GM21367 (cell line): ENCODE measurements around the gene PAX5.

Experiments
- ATAC-seq: cut with Tn5 transposase; IDR thresholded peaks from one replicate; pipeline ENCODE4 v1.9.1; 2021; ENCODE audit not compliant: unreplicated experiment

The PAX5 gene

GRCh38 chr9:36988848-36989247 is 45.2 kb downstream of the PAX5 start:
- ATAC-seq, result no peak

GRCh38 chr9:36987891-36988290 is 46.2 kb downstream of the PAX5 start:
- no peak for ATAC-seq

DNA sequence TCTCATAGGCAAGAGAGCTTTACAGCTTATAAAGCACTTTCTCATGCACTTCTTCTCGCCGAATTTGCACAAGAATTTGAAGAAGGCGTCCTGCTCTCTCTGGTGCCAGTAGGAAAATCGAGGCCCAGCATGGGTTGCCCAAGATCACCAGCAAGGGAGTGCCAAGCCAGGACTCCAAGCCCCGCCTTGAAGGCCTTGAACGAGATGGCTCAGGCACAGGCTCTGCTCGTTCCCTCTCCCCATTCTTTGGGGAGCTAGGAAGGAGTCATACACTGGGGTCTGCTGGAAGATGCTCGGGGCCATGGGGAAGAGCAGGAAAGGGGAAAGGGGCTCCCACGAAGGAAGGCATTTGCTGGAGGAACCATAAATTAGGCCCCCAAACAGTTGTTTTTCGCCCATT is 46.7 kb downstream of the PAX5 start:
- ATAC-seq, result no peak

DNA sequence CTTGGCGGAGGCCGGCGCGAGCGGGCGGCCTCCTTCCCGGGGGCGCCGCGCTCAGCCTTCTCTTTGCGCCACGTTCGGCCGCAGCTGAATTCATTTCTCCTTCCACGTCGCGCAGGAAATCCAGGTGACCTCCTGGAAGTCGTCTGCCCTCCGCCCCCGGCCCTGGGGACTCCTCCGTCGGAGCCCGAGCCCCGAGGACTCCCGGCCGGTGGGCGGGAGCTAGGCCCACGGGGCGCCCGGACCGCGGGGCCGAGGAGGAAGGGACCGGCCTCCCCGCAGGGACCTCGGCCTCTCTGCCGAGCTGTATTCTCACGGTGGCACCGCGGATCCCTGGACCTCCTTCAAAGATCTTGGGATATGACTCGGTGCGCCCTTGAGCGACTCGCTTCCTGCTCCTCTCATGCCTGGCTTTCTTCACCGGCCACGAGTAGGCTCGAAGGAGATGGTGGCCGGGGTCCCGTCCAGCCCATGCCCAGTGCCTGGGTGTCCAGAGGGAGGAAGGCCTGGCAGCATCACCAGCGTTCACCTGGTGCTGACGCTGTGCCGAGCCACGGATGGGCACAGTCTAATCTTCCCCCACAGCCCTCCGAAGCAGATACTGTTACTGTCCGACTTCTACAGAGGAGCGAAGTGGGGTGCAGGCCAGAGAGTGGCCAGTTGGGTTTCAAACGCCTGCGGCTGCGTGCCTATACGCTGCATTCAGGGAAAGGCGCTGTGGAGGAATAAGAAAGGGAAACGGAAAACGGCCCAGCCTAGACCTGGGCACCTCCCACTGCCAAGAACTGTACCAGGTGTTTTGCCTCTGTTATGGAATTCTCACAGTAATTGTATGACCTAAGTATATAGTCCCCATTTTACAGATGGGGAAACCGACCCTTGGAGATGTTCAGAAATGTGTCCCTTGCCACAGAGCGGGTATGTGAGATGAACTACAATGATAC is 47.3 kb downstream of the PAX5 start:
- no peak for ATAC-seq

DNA sequence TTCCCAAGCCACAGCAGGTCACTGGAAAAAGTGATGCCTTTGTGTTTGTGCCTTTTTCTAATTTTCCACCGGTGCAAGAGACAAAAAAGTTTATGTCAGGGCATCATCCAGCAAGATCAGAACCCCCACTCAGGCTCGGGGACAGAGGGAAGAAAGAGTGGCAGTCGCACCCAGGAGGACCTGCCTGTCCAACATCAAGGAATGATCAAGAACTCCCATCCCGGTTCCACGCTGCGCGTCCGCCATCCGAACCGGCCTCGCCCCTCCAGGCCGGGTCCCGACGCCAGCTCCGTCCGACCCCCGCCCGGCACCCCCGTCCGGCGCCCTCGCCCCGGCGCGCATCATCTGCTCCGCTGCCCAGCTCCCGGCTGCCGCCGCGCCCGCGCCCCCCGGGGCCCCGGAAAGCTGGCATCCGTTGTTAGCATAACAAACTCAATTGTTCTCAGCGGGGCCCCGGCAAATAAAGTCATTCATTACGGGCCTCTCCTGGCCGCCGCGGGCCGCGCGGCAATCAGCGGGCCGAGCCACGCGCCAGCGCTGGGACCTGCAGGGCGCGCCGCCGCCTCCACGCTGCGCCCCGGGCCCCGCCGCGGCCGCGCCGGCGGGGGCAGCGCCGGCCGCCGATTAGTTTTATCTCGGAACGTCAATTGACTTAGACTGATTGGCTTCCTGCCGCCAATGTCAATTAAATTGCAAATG is 48.1 kb downstream of the PAX5 start:
- ATAC-seq, result no peak

DNA sequence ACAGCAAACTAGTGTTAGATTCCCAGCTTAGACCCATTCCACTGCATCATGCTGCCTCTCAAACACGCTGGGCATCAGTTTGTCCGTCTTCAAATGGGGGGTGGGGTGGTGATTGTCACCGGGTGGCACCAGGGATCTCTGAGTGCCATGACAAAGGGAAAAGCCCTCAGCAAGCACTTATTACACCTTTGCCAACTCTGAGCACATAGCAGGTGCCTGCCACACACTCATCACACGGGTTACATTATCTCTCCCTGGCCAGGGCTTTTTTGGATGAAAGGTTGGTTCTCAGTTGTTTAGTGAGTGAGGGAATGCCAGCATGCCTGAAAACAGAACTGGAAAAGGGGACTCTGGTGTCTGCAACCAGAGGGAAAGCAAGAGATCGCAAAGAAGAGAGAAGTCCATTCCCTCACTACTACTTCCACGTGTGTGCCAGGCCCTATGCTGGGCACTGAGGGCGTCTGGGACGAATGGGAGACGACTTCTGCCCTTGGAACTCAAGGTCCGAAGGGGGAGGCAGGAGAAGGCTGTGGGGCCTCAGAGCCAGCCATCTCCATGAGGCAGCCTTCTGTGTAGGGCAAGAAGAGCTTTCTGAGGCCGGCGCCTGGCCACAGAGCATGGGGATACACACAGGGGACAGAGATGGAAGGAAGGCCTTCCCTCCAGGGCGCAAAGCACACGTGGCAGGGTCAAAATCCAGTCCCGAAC is 48.9 kb downstream of the PAX5 start:
- ATAC-seq, result no peak

GRCh38 chr9:36980148-36980974 is 53.7 kb downstream of the PAX5 start:
- no peak for ATAC-seq

GRCh38 chr9:36976371-36977030 is 57.6 kb downstream of the PAX5 start:
- ATAC-seq, result no peak

DNA sequence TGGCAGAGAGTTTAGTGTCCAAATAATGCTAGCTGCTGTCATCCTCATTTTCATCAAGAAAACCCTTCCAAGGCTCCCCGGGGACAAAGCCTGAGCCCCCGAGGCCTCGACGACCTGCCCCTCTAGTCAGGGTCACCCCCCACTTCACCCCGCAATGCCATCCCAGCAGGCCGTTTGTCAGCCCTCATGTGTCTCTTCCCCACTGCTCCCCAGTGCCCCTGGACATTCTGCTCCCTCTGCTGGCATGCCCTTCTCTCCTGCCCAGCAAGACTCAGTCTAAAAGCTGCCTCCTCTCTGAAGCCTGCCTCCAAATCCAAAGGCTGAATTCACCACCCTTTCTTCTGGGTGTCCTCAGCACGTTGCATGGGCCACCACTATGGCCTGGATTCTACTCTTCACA is 59.3 kb downstream of the PAX5 start:
- no peak for ATAC-seq

DNA sequence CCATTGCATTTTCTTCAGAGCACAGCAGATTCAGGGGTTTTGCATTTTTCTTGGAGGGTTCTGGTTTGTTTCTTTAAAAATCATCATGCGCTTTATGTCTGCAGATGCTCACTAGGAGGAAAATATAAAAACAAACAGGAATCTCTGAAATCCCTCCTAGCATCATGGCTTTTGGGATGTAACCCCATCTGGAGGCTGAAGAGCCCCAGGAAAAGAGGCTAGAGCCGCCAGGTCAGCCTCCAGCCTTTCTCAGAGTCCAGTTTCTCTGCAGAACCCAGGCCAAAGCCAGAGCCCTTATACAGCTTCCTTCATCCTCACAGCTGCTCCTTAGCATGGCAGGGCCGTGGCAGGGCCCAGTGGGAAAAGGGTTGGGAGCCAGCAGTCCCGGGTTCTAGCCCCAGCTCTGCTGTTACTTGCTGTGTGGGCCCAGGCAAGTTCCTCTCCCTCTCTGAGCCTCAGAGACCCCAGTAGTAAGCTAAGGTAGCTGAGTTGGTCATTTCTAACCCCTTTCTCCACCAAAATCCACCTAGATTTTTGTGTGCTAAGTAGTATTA is 62.1 kb downstream of the PAX5 start:
- ATAC-seq, result no peak

DNA sequence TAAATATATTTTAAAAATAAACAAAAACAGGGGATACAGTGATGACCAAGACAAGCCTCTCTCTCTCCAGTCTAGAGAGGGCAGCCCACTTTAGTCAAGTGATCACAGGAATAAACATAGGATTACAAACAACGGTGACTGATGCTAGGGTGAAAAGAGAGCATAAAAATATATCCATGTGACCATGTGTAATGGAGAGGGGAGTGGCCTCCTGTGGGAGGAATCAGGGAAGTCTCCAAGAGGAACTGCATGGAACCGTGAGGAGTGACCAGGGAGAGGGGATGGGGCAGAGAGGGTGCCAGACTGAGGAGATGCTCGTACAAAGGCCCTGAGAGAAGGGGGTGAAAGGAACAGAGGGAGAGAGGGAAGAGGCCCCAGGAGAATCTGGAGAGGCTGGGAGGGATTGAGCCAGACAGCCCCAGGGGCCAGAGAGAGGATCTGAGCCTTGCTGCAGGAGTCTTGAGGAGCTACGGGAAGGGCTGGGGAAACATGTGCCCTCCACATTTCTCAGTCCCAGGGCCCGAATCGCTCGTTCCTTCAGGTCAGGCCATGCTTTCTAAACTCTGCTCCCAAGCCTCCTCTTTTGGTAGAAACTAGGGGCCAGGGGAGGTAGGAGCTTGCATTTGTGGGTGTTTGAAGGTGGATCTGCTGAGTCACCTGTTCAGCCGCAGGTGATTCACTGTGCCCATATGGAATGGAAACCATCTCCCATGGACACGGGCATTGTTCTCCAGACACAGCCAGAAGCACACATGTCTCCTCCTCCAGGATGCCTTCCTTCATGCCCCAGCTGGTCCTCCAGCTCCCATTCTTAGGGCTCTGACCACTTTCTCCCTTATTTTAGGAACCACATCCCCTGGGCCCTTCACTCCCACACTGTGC is 63.8 kb downstream of the PAX5 start:
- ATAC-seq, result no peak

- no peak for ATAC-seq
These were observed 64.8 kb downstream of the PAX5 start for GRCh38 chr9:36969216-36969771.

DNA sequence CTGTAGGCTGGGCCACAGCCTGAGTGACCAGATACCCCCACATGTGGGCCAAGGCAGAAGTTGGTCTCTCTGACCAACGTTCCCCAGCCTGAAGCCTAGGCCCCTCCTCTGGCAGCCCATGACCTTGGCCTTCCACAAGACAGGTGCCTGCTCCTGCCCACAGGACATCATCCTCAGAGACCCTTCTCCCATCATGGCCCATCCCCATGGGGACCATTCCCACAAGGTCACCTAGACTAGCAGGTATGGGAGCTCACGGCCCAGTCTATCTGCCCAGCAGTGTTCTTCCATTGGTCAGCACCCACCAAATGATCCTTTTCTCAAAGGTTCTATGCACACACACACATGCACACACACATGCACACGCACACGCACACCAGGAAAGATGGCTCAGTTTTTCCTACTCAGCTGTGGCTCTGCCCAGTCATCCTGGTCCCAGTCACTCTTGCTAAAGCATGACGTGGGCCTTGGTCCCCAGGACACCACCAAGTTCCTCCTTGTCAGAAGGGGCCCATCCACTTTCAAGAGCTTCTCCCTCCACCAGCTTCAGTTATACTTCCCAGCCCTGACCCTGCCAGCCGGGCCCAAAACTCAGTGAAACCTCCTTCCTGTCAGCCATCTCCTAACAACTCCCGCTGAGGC is 65.4 kb downstream of the PAX5 start:
- no peak for ATAC-seq

DNA sequence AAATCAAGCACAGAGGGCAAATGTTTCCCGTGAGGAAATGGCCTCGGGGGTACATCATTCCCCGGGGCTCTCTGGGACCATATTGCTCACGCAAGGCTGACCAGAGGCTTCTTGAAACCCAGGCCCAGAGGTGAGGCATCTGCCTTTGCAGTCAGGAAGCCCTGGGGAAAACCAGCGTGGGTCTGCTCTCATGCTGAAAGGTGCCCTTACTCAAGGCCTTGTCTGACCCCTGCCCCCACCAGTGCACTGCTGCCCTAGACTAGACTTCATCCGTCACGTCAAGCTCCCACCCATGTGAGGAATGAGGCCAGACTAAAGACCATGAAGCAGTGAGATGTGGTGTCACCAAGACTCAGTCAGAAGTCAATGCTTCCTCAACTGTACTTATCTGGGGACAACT is 66.1 kb downstream of the PAX5 start:
- ATAC-seq, result no peak

GRCh38 chr9:36966371-36967097 is 67.5 kb downstream of the PAX5 start:
- no peak for ATAC-seq

- ATAC-seq, result no peak
These were observed 69.3 kb downstream of the PAX5 start for GRCh38 chr9:36964791-36965190.

DNA sequence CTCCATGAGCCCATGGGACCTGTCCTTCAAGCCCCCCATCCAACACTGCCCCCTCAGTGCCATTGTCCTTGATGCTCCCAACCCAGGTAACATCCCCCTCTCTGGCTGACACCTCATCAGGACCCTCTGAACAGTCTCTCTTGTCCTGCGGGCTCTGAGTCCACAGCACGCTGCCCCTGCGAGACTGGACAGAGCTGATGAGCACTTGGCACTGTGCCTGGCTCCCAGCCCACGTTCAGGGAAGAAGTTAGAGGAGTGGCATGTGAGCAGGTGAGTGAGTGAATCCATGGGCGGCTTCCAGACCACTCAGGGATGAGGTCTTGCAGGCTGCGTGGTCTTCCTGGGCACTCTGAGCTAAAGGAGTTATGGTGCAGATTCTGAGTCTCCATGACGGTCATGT is 70.7 kb downstream of the PAX5 start:
- no peak for ATAC-seq

- no peak for ATAC-seq
These were observed 71.4 kb downstream of the PAX5 start for GRCh38 chr9:36962691-36963090.
